Epidermal melanocyte (primary cell): ENCODE results near the gene SP140.
"Not testable (repeated sequence)": the region's sequence is repeated elsewhere in the genome, so short reads cannot be mapped to it uniquely, and the experiment has no call there.

Experiments used
- DNase-seq: peaks from one replicate; pipeline ENCODE4 v3.0.0; 2011; ENCODE audit warnings: low spot score; ENCODE audit not compliant: insufficient read length

Gene SP140

DNA sequence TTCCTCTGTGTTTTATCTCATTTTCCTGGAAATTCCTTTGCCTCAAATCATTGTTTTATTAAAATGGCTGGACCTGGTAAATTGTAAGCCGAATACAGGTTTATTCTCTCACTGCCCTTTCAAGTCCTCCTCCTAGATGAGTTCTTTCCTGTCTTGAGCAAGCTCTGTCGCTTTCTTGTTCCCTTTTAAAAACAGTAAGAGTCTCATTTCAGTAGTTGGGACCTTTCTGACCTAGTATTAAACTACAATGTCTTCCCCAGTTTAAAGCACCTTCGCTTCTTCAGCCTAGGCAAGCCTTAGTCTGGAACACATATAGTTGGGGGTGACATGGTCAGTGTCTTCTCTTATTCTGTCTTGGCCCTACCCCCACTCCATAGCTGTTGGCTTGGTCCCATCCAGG, 60.5 kb downstream of the SP140 start:
- no peak for DNase-seq

DNA sequence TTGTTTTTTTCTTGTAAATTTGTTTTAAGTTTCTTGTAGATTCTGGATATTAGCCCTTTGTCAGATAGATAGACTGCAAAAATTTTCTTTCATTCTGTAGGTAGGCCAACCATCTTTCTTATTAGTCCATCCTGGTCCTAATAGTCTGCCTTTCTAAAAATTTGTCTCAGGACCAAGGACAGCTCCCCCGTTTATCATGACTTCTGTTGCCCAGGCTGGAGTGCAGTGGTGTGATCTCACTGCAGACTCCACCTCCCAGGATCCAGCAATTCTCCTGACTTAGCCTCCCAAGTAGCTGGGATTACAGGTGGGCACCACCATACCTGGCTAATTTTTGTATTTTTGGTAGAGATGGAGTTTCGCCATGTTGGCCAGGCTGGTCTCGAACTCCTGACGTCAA, 63.8 kb downstream of the SP140 start:
- not testable (repeated sequence) for DNase-seq

DNA sequence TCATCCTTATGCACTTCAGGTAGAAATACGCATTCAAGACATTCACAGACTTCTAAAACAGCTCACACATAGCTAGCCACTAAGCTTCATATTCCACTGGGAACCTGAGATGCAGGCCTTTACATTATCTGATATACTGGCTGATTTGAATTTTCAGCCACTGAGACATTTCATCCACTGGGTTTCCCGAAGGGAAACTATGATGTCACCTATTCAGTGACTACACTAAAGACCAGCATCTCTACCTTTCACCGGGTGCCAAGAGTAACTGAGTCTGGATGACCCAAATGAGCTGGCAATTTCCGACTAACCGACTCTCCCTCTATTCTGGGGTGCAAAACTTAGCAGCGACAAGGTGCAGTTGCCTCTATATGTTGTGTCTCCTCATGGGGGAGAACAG, 69.7 kb downstream of the SP140 start:
- DNase-seq: no peak

- no peak for DNase-seq
Observed at GRCh38 chr2:230296917-230297316, 71.4 kb downstream of the SP140 start.

- no peak for DNase-seq
Observed at GRCh38 chr2:230299618-230300017, 74.1 kb downstream of the SP140 start.

DNA sequence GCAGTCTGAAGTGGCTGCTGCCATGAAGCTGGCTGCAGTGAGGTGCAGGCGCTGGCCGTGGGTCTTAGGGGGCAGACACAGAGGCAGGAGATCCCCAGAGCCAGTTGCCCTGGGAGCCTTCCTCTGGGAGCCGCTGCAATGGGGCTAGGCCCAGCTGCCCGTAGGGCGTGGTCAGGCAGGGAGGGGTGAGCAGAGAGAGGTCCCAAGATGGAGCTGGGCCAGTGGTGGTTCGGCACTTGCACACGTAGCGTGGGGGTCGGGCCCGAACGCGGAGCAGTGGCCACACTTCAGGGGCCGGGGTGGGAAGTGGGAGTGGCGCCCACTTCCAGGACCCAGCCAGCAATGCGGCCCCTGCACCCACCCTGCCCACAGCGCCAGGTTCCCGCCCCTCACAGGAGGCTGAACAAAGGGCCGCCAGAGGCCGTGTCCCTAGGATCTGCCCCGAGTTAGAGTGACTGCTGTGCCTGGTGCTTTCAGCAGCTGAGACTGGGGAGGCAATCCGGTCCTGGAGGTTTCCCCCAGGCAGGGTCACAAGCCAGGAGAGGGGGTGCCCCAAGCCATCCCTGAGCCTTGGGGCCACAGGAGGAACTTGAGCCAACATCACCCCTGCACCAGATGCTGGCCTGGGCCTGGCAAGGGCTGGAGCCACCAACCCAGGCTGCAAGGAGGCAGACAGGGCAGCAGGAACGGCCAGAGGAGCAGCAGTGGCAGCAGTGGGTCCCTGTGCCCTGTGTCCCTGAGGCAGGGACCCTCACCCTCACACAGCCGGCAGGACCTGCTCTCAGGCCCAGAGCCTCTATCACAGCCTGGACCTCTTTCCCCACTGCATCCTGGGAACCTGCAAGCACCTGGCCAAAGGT, 80.1 kb downstream of the SP140 start:
- no peak for DNase-seq

DNA sequence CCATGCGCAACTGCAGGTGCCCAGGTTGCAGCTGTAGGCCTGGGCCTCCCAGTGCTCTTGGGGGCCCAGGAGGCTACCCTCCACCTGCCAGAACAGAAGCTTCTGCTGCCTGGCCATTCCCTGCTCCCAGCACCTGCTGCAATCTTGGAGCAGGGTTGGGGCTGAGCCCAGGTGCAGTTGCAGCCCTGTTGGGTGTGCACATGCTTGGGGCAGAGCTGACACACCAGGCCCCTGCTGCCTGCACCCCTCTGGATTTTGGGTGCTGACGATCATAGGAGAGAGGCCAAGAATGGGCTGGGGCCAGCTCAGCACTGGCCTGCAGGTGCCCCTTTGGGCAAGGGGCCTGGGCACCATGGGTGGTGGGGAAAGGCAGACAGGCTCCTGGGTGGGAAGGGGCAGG, 80.9 kb downstream of the SP140 start:
- DNase-seq: no peak

DNA sequence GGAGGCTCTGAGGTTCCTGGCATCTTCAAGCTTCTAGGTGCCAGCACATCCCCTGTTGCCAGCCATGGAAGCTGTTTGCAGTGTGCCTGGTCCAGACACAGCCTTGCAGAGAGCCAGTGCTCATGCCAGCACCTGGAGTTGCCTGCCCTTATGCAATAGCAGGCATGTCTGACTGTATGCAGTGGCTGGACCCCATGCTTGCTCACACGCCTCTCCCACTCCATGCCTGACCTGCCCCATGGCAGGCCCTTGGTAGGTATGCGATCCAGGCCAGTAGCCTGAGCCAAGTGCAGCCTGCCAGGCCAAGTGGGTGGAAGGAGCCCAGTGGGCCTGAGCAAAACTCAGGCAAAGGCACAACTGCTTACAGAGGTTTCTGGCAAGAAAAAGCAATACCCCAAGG, 81.9 kb downstream of the SP140 start:
- DNase-seq: no peak

GRCh38 chr2:230308402-230309000, 83.0 kb downstream of the SP140 start:
- no peak for DNase-seq

- not testable (repeated sequence) for DNase-seq
Observed at GRCh38 chr2:230310792-230311191, 85.3 kb downstream of the SP140 start.

GRCh38 chr2:230311634-230312033, 86.1 kb downstream of the SP140 start:
- not testable (repeated sequence) for DNase-seq

DNA sequence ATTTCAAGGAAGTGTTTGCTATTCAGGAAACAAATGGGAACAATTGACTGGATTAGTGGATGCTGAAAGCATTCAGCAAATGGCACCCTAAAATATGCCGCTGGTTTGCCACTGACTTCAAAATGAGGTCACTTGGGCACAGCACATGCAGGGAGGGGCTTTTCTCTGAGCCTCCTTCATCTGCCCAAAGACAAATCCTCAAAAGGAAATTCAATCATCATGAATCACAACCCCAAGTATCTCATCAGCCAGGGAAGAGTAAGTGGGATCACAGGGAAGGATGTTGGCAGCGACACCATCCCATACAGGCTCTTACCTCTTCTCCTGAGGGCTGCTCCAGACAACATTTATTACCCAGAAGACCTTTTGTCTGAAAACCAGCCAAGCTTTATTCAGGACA, 87.1 kb downstream of the SP140 start:
- no peak for DNase-seq

DNA sequence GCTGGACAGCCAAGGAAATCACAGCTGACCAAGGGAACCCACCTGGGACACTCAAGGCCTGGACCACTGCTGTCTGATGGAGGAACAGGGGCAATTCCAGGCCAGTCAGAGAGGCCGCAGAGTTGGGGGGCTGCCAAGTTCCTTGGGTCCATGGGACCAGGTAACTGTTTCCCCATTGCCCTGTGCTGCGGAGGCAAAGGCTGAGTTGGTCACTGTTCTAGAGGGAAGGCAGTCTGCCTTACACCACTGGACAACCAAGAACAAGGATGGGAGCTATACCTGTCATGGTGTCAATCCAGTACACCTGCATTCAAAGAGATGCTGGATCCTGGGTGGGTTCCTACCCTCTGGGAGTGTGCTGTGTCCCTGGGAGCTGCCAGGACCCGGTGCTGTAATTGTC, 91.8 kb downstream of the SP140 start:
- DNase-seq: no peak

- DNase-seq: no peak
Observed at GRCh38 chr2:230318190-230319121, 92.9 kb downstream of the SP140 start.

GRCh38 chr2:230319211-230319862, 93.8 kb downstream of the SP140 start:
- DNase-seq: no peak

DNA sequence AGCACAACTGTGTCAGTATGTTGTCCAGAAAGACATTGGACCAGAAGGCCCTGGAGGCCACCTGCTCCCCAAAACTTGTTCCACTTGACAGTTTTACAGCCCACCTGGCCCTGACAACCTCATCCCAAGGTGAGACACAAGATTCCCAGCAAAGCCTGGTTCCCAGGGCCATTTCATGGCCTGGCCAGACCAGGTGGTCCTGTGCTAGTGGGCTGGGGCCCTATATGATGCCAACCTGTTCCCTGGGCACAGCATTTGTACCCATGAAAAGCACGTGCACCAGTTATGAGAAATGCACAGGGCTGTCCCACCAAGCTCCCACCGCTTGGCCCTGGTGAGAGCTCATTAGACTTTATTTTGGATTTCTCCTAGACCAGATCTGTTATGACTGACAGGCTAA, 95.5 kb downstream of the SP140 start:
- no peak for DNase-seq

DNA sequence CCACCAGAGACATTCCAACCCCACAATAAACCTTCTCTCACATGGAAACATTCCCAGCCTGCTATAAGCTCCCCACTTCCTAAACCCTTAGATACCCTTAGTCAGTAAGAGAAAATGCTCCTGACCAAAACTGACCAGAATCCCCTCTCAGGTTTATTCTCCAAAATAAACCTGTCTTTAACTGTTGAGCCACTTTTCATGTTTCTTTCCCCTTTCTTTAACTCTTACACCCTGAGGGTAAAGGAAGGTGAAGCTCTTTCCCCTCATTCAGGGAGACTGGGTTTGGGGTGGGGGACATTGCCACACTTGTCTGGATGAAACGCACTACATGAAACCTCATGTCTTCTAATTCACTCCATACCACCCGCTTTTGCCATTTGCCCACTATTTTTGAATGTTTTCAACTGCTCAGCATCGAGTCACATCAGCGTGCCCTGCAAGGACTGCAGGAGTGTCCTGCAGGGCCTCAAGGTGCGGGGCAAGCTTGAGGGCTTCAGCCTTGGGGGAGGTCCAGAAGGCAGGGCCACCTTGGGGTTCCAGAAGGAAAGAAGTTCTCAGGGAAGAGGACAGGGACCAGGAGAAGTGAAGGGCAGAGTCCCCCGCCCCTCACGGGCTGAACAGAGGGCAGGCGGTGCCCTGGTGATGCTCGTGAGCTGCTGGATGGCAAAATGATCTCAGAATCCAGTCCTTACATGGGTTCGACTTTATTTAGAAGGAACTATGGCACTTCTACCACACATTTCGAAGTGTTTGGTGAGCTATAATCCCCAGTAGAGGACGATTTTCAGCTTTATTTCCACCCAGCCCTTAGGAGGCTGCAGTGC, 97.2 kb downstream of the SP140 start:
- DNase-seq: no peak

DNA sequence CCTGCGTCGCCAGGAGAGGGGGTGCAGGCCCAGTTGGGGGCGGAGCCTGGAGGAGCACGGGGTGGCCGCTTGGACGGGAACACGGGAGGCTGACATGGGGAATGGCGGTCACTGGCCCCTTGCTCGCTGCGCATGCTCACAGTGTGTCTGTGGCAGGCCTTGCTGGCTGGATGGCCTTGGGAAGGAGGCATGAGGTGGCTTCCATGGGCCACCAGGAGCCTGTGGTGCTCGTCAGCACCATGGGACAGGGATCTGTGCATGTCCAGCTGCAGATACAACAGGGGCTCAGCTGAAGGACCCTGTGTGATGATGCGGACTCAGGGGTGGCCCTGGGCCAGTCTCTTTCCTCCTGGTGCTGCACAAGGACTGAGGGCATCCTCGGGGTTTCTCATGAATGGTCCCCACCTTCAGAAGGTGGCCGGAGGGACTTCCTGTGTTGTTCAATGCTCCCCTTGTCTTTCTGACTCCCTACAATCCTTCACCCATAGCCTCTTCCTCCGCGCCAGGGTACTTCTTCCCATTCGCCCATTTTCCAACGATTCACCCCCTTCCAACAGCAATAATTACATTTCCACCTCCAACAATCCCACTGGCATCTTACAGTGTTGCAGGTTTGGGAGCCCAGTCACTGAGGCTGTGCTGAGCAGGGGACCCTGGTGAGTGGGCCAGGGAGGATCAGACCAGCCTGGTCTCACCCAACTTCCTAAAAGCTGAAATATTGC, 98.0 kb downstream of the SP140 start:
- DNase-seq: no peak

GRCh38 chr2:230324503-230324902, 99.0 kb downstream of the SP140 start:
- DNase-seq: no peak
